ENCODE data around the gene CHRM2.
"Not testable (repeated sequence)": the region's sequence is repeated elsewhere in the genome, so short reads cannot be mapped to it uniquely, and the experiment has no call there.

The CHRM2 gene

DNA sequence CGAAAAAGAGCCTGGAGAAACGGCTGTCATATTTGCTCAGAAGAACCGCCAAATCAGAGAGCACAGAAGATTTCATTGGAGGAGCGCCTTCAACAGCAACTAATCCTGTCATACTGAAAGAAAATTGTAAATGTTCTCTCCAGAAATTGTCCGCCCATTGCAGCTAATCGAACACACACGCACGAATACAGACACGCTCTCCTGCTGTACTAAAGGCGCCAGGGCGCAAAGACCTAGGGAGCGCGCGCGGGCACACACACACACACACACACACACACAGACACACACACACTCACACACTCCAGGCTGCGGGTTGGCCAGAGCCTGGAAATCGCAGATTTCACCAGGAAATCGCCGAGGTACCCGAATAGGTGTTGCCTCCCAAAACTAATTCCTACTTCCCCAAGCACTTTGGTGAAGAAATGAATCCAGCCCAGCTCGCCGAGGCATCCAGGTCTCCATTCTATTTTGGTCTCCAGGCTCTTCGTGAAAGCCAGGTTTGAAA is at the start of gene CHRM2:
Gene CHRM2 (plus strand): TSS at position 157 of the 505 bp plus-strand sequence. CDS start 146,214 bp downstream, outside the sequence.
- DNase-seq (ENCODE audit: low read depth), result no peak

DNA sequence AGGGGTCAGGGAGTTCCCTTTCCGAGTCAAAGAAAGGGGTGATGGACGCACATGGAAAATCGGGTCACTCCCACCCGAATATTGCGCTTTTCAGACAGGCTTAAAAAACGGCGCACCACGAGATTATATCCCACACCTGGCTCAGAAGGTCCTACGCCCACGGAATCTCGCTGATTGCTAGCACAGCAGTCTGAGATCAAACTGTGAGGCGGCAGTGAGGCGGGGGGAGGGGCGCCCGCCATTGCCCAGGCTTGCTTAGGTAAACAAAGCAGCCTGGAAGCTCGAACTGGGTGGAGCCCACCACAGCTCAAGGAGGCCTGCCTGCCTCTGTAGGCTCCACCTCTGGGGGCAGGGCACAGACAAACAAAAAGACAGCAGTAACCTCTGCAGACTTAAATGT is 37.1 kb upstream of the CHRM2 start:
- DNase-seq (ENCODE audit: low read depth), result not testable (repeated sequence)

DNA sequence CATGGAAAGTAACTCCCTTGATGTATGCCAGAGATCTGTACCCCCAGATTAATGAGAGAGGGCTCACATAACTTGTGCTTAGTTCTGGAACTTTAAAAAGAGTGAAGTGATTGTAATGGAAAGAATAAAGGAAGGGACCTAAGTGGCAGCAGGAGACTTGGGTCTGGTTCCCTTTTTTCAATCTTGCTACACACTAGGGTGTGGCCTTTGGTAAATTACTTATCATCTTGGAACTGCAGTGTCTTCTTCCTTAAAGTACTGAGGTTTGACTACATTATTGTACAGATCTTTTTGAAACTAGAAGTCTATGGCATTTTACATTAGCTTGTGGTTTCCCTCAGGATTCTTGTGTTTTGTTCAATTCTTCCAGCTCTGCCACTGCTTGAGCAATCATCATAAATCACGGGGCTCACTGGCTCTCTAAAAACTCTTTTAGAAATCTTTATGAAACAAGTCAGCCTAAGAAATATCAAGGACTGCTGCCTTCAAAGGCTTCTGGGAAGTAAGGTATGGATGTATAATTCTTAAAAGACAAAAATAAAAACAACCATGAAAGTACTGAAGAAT is 22.5 kb upstream of the CHRM2 start:
- no peak for DNase-seq (ENCODE audit: low read depth)

DNA sequence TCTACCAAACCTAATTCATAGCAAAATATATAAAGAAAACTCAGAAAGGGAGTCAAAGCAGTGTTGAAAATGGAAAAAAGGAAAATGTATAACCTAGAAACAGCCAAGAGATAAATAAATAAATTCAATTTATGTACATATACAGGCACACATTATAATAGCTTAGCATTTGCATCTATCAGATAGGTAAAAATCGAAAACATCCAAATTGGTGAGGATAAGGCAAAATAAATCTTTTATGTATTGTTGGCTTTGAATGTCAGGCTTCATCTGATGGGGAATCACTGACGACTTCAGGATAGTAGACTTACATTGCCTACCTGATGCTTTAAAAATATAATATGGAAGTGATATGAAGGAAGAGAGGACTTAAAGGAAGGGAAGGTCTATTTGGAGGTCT is 20.6 kb upstream of the CHRM2 start:
- DNase-seq (ENCODE audit: low read depth), result no peak

DNA sequence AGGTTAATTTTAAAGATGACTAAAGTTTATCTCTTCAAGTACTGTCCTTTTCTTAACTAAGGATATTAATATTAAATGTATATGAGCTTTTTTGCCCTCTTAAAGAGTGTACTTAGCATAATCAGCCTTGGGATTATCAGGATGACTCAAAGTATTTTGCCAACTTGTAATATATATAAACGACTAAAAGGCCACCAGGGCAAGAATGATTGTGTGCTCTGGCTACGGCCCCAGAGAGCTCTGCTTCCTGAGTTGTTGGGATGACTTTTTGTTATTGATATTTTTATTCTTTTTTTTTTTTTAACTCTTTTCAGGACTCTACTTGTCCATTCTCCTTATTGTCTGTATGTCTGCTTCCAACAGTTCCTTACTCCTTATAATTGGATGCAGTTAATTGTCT is 14.8 kb upstream of the CHRM2 start:
- DNase-seq (ENCODE audit: low read depth), result no peak

DNA sequence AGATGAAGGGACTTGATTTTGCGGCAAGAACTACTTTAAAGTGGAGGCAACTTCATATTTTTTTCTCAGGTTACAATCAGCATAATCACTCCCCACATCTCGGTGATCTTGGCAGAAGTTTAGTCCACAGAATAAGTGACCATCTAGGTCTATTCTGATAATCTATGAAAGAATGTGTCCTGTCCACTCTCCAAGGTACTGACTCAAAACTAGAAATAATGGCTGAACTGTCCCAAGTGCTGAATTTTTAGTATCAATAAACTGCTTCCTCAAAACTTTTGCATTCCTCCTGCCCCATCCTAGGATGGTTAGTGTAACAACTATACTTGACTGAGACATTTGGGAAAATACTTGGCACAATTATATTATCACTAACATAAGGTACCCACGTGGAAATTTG is 10.9 kb upstream of the CHRM2 start:
- DNase-seq (ENCODE audit: low read depth), result peak; percentile 11

DNA sequence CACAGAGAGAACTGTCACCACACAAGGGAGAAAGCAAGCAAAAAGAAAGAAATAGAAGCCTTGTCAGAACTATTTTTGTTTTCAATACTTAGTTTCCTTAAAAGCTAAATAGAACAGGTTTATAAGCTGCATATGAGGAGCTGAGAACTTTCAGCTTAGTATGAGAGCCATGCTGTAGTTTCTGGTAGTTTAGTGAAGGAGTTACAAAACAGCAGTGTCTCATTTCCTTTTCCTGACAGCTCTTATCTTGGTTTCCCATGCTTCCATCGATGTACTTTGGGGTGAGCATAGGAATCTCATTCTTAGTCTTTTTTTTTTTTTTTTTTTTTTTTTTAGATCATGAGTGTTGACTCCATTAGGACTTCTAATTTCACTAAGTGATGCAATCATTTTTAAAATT is 8.6 kb upstream of the CHRM2 start:
- DNase-seq (ENCODE audit: low read depth), result no peak

DNA sequence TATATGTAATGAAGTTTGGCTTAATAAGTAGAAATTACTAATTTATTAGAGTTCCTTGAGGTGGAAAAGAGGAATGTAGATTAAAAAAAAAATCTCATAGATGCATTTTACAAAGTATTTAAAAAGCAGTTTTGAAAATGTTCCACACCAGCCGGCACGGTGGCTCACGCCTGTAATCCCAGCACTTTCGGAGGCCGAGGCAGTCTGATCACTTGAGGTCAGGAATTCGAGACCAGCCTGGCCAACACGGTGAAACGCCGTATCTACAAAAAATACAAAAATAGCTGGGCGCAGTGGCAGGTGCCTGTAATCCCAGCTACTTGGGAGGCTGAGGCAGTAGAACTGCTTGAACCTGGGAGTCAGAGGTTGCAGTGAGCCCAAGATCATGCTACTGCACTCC is 3.2 kb upstream of the CHRM2 start:
- no peak for DNase-seq (ENCODE audit: low read depth)

DNA sequence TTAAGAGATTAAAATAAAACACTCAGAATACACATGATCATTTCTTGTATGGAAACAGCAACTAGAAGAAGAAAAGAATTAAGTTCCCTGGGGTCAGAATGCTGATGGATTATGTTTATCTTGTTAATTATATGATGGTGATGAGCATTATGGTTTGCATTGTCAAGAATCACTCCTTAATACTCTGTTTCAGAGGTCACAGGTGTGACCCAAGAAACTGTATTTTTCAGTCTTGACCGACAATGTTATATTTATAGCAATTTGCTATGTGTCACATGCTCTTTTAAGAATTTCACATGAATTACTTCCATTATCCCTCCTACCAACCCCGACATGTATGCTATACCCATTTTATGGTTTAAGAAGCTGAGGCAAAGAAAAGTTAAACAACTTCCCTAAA is 2.7 kb upstream of the CHRM2 start:
- no peak for DNase-seq (ENCODE audit: low read depth)

DNA sequence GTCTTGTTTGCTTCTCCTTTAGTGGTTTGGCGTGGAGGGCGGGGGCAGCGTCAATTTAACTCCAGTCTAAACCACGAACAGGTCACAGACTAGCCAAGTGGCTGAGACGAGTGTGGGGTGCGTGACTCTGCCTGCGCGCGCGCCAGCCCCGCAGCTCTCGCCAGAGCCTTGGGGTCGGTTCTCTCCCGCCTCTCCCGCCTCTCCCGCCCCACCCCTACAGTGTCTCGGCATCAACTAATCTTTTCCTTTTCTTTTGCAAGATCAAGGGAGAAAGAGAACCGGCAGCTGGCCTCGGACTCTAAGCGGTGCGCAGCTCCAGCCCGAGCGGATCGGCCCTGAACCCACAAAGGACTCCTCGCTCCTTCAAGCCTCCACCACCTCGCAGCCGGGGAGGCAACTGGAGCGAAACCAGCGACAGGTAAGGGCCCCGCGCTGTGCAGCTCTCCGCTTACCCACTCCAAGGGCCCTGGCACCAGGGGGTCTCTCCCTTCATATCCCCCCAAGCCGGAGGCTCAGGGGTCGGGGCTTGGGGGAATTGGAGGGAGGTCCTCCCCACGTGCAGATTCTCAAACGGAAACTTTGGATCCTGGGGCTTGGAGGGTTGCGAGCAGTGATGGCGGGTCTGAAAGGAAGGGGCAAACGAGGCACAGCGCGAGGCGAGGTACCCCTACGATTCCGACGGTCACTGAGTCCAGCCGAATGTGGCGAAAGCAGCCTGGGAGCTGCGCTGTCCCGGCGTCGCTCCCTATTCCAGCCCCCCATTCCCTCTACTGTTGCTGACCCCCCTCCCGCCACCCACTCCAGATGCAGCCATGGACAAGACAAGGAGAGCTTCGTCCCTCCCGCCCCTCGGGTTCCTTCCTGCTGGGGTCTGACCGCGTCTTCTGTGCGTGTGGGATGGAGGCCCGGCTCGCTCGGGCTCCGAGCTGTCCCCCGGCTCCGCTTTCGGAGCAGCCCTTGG is 829 bp downstream of the CHRM2 start:
- no peak for DNase-seq (ENCODE audit: low read depth)

DNA sequence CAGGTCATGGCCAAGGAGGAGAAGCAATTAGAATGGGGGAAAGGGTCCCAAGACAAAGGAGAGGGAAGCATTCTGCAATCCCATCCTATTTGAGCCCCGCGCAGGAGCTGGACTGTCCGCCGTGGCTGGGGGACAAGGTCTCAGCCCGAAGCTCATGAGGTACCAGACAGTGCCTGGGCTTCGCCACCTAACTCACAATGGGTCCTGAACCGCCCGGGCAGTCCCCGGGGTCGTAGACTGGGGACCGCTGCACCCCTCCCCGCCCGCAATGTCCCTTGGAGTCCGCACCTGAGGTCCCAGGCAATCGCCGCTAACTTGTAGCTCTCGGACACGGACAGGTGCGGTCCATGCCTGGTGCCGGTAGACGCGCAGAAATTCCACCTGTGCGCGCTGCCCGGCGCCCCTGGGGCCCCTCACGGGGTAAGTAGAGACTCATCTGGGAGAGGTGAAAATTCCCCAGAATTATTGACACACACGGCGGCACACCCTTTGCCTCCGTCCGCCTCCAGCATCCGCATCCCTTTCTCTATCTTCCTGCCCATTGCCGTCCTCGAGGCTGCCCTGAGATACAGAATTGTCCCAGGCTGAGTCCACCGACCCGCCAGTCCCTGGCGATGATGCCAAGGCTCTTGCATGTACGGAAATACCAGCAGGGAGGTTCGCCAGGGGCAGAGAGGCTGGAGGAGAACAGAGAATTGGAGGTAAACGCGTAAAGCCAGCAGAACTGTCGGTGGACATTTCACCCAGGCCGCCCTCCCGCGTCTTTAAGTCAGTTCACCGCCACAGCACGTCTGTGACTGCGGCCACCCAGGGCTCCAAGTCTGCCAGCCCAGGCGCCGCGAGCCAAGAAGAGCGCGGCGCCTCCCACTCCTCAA is 1.8 kb downstream of the CHRM2 start:
- no peak for DNase-seq (ENCODE audit: low read depth)

DNA sequence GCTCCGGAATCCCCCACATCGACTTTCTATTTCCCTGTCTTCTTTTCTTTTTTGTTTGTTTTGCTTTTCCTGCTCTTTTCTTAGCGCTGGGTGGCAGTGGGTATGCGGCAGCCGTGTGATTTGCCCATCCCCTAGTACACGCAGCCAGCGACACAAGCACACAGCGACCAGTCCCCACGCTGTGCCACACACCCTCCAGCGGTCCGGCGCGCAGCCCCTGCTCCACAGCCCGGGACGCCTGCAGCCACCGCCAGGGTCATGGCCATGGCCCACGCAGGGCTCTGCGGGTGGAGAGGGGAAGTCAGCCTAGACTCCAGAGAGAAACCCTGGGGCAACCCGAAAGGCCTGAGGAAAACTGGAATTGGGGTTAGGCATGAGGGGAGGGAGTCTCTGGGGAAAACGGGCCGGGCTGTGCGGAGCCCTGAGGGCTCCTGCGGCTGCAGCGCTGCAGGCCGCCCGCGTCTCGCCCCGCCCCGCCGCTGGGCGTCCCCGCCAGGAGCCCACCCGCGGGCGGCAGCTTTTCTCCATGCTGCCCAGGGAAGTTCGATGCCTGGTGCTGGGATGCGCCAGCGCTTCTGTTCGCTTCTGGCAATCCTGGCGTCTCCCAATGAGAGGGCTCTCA is 2.5 kb downstream of the CHRM2 start:
- DNase-seq (ENCODE audit: low read depth), result no peak

DNA sequence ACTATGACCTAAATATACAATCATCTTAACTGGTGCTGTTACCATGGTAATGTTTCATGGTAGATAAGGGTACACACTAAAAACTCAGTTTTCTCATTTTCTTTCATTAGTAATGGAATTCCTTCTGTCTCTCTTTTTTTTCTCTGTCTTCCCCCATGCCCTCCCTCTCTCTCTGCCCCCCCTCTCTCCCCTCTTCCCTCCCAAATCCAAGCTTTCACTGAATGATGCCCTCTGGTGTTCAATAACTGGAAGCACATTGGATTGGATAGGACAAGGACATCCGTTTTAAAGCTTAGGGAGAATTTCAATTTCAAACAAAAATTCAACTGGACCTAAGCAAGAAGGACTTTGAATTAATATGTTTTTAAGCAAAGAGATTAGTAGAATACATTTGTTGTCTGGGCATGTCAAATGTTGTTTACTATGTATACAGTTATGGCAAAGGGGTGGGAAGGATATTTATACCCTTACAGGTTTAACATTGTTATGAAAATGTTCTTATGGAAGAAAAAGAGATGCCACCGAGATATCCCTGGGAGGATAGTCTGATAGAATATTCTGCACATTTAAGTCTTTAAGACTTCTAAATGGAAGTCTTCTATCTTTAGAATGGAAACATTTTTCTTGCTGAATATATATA is 6.1 kb downstream of the CHRM2 start:
- DNase-seq (ENCODE audit: low read depth), result no peak

DNA sequence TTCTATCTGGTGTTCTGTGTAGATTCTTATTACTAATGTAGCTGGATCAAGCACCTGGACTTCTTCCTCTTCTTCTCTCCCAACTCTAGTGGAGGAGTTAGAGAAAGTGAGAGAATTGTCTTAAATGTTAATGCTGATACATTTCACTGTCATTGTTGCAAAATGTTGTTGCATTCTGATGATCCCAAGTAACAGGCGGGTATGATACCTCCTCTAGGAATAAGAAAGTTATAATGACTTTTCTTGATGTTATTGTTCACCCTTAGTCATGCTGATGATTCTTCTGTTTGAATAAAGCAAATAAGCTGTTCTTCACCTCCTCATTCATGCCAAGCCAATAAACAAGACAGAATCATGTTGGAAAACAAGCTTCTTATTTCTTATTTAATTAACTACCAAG is 9.1 kb downstream of the CHRM2 start:
- no peak for DNase-seq (ENCODE audit: low read depth)

DNA sequence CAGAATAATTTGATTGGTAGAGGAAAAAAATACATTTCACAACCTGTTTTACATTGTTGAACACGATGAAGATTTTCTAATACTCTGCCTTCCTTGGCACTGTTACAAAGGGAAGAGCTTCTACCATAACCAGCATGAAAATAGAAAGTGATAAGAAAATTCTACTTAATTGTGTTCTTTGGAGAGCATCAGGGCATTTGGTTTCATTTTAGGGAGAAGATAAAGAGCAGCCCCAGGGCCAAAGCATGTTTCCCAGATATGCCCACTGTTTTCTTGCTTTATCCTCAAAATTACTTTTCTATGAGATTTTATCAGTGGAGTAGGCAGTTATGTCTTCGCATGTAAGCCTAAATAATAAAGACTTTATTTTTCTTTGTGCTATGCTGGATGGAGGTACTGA is 9.5 kb downstream of the CHRM2 start:
- DNase-seq (ENCODE audit: low read depth), result no peak

DNA sequence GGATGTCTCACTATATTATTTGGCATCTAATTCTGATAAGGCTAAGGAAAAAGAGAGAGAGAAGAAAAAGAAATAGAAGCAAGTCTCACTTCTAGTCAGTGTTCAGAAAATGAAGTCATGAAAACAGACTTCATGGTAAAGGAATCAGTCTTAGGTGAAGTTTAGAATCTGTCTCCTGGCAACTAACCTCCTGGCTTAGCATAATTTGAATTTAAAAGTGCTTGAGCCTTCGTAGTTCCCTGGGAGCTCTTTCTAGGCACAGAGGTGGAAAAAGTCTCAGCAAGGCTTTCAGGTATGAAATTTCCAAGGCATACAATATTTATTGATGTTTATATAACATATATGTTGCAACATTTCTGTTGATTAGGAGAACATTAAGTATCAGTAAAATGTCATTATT is 10.4 kb downstream of the CHRM2 start:
- no peak for DNase-seq (ENCODE audit: low read depth)

DNA sequence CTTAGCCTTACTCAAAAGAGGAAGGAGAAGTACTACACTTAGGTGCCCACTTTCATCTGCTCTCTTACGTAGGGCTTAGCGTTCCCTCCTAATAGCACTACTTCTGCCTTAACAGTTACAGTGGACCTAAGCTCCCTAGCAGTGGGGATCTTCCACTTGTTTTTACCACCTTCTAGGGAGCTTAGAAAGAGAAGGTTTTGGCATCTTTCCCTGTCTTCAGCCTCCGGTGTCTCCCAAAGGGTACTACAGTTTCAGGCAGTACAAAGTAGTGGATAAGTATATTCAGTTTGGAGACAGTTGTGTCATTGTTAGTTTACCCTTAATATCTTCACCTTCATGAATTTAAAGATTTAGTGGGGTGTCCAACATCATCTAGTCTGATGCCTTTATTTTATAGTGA is 14.6 kb downstream of the CHRM2 start:
- no peak for DNase-seq (ENCODE audit: low read depth)

DNA sequence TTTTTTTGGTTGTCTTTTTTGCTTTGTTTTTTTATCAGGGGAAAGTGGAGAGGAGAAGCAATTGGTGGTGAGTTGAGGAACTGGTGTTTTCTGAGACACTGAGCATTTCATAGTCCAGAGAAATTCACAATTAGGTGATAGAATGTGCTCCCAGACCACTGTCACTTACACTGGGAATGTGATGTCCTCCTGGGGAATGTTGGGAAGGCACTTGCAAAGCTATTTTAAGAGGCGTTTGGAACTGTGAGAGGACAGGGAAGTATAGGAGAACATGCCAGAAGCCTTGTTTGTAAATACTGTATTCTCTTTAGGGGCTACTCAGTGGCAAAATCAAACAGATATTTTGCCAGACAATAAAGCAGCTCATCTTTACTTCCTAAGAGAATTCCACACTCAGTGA is 16.0 kb downstream of the CHRM2 start:
- no peak for DNase-seq (ENCODE audit: low read depth)

DNA sequence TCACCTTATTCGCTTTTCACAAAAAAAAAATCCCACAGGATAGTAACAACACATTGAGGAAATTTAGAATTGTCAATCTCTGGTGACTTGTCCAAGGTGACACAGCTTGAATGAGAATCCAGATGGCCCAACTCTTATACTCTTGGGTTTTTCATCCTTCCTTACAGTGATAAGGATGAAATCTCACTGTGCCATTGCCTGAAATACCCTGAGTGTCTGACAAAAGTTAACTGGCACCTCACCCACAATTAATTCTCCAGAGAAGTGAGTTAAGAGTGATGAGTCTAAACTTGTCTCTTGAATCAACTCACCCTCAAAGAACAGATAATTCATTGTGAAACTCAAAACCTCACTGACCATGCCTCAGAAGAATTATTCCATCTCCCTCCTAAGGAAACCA is 18.9 kb downstream of the CHRM2 start:
- no peak for DNase-seq (ENCODE audit: low read depth)

DNA sequence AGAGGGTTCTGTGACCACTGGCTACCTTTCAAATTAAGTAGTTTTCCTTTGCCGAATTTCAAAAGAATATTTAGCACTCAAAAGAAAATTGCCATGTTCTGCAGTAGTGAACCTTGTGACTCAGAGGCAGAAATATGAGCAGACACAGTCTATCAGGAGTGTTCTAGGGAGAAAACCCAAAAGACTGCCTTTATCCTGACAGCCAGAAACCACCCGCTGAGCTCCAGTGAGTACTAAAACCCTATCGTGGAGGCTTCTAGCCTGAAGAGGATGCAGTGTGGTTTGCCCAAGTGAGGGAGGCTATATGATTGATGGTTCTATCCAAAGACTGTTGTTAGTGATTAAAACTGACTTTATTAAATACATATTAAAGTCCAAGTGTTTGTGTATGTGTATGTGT is 21.9 kb downstream of the CHRM2 start:
- DNase-seq (ENCODE audit: low read depth), result no peak

DNA sequence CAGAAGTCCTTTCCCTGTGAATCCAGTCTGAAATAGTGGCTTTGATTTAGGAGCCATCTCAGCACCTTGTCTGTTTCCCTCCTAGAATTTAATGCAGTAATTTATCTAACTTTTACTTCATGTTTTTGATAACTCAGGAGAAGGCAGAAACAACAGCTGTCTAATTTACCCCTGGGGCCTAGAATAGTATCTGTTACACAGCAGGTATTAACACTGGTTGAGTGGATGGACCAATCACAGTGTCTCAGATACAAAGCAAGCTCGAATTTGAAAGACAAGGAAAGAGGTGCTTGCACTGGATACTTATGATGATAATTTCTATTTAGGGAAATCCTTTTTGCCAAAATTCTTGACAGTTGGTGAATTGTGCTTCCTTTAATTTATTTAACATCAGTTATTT is 23.4 kb downstream of the CHRM2 start:
- no peak for DNase-seq (ENCODE audit: low read depth)

DNA sequence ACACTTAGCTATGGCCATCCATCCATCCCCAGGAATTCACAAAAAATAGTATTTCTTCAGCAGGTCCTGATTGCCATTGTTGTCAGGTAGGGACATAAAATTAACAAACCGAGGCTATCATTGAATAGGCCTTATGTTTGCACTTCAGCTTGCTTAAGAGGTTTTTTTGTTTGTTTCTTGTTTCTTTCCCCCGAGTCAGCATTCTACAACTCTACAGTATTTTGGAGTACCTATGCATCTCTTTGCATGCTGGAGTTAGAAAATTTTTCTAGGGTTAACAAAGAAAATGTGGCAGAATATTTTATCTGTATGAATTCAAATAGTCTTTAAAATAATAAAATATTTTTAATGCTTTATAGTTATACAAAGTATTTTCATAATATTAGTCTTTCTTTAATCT is 26.3 kb downstream of the CHRM2 start:
- DNase-seq (ENCODE audit: low read depth), result no peak
